Stomach (tissue), 9 donors: ENCODE results near the gene CASKIN2. TPM values are rescaled to one million over a fixed set of nuclear protein-coding genes. Genes with fewer than 3 reads are reported as not detected.

Source experiments
- DNase-seq, 2 donors: peaks; one replicate each; pipeline versions ENCODE4 v3.0.0 to v3.0.0-alpha.2; 2013 to 2019
- H3K27ac ChIP-seq, 5 donors: fragments of 200-600 bp in 4 of 5; sonication (generic) in 4 of 5; one replicate each; pipeline ENCODE4 v1.5.1; 2013 to 2019; ENCODE audit warnings: mild to moderate bottlenecking in 1 of 5, moderate library complexity in 1 of 5
- H3K27me3 ChIP-seq, 3 donors: fragments of 200-600 bp; sonication (generic); one replicate each; pipeline ENCODE4 v1.5.1; 2017 to 2019; ENCODE audit warnings: mixed run types in 1 of 3
- H3K36me3 ChIP-seq, 4 donors: fragments of 200-600 bp; sonication (generic); 1 replicate in 3 of 4; 2 replicates in 1 of 4; pipeline ENCODE4 v1.5.1; 2016 to 2019
- H3K4me1 ChIP-seq, 4 donors: fragments of 200-600 bp; sonication (generic); one replicate each; pipeline ENCODE4 v1.5.1; 2016 to 2019
- H3K4me3 ChIP-seq, 4 donors: fragments of 200-600 bp; sonication (generic) in 3 of 4; one replicate each; pipeline ENCODE4 v1.5.1; 2016 to 2019; ENCODE audit warnings: mild to moderate bottlenecking in 1 of 4
- H3K9me3 ChIP-seq, 4 donors: fragments of 200-600 bp; sonication (generic); one replicate each; pipeline ENCODE4 v1.5.1; 2016 to 2019
- CTCF ChIP-seq, 7 experiments: fragments of 450-650 bp in 4 of 7; fragments of 200-600 bp in 3 of 7; sonication (generic) in 3 of 7; IDR thresholded peaks; one replicate each; pipeline ENCODE4 v1.5.1; 2016 to 2019; ENCODE audit warnings: antibody characterized with exemption in 7 of 7, control low read depth in 2 of 7, mild to moderate bottlenecking in 1 of 7
- EP300 ChIP-seq: sonication (generic); formaldehyde crosslinking; IDR thresholded peaks from one replicate; pipeline ENCODE4 v1.6.1; 2017; ENCODE audit warnings: antibody characterized with exemption
- POLR2A ChIP-seq, 4 donors: fragments of 450-650 bp; IDR thresholded peaks; one replicate each; pipeline ENCODE4 v1.6.1; 2016; ENCODE audit warnings: antibody characterized with exemption in 4 of 4, control low read depth in 2 of 4, mild to moderate bottlenecking in 1 of 4, moderate library complexity in 1 of 4
- POLR2AphosphoS5 ChIP-seq, 3 donors: sonication (generic); formaldehyde crosslinking; IDR thresholded peaks; one replicate each; pipeline ENCODE4 v1.6.1; 2016; ENCODE audit warnings: antibody characterized with exemption in 3 of 3
- WGBS, 5 donors: extraction: QIAGEN DNeasy Blood & Tissue Kit in 3 of 5; methylation state at CpG; one replicate each; pipeline versions ENCODE4 v1.1.5 to v1.1.7; 2013 to 2018; 5-methylcytosine and 5-hydroxymethylcytosine counted together
- intact Hi-C: fragments of 100-400 bp; cut with DNase I; formaldehyde crosslinking; loops from one replicate; pipeline ENCODE4 v1.15.1; 2023; ENCODE audit warnings: low total_unique reads
- polyA plus RNA-seq, 3 donors: library from polyadenylated mRNA; stranded (reverse); fragments of 200-250 nt; gene quantifications; one replicate each; pipeline ENCODE4 v1.2.3, GENCODE V29; 2013
- total RNA-seq, 5 donors: library from RNA; depleted of rRNA; stranded (reverse); fragments of >200 nt; gene quantifications; one replicate each; pipeline versions ENCODE4 v1.1.0 to v1.2.3, GENCODE V29; 2014 to 2016
- donor health status: healthy with polysubstance abuse.
- donor health status: Bipolar disorder and iron deficiency.
- donor health status: healthy.

Gene CASKIN2
- total and polyA plus RNA-seq, 8 donors: 5.4 to 27.4 (median 12.1) TPM

GRCh38 chr17:75516255-75516618 is 900 bp upstream of the CASKIN2 start, which contains the start of gene TSEN54:
TSS of gene TSEN54 (plus strand) at chr17:75516528. CDS start at chr17:75516561, 33 bp downstream.
- WGBS, 5 donors: 0 to 1% (median 0%) methylated on average over 14 to 44 of the region's 45 CpGs
- intact Hi-C loops: no loop called here
- TF ChIP-seq POLR2AphosphoS5 (IDR thresholded peaks at IDR 0.05): peak in 2 of 3 donors; percentile 7 to 20
- no peak for TF ChIP-seq CTCF (IDR thresholded peaks at IDR 0.05)
- Histone ChIP-seq H3K4me3 (peak within 1 kb of the TSS; percentile 75 to 98 (median 90)), H3K27ac (peak within 1 kb of the TSS; percentile 89 to 94 (median 92)), H3K27me3 (peaks cover 0 to 9% (median 0%) of the 10 kb centered on the region in 3 donors), H3K36me3 (peaks cover 5 to 25% (median 20%) of the 10 kb centered on the region in 4 donors), H3K4me1 (peaks cover 50 to 77% (median 61%) of the 10 kb centered on the region in 4 donors), H3K9me3 (no peaks in the 10 kb centered on the region)
- DNase-seq: peak; percentile 96 to 98

- no peaks in the 10 kb centered on the region for H3K9me3 ChIP-seq
- WGBS, 5 donors: 0 to 8% (median 2%) methylated on average over 4 to 50 of the region's 50 CpGs
- peaks cover 0 to 9% (median 0%) of the 10 kb centered on the region in 3 donors for H3K27me3 ChIP-seq
- intact Hi-C loops: no loop called here
- peak overlapping the region; percentile 89 to 94 (median 92) for H3K27ac ChIP-seq
- TF ChIP-seq POLR2A (IDR thresholded peaks at IDR 0.05) (no peak), EP300 (no peak), CTCF (IDR thresholded peaks at IDR 0.05) (no peak), POLR2AphosphoS5 (IDR thresholded peaks at IDR 0.05) (no peak)
- H3K4me1 ChIP-seq: peaks cover 53 to 89% (median 71%) of the 10 kb centered on the region in 4 donors
- peaks cover 5 to 19% (median 10%) of the 10 kb centered on the region in 4 donors for H3K36me3 ChIP-seq
- H3K4me3 ChIP-seq: peak overlapping the region; percentile 75 to 98 (median 90)
- DNase-seq: peak in 1 of 2 donors; percentile 72
These were observed 330 bp downstream of the CASKIN2 start for GRCh38 chr17:75514919-75515495.

GRCh38 chr17:75514299-75514918 is 928 bp downstream of the CASKIN2 start:
- peak overlapping the region; percentile 75 to 98 (median 90) for H3K4me3 ChIP-seq
- H3K36me3 ChIP-seq: peaks cover 2 to 13% (median 6%) of the 10 kb centered on the region in 4 donors
- H3K27me3 ChIP-seq: peaks cover 0 to 9% (median 0%) of the 10 kb centered on the region in 3 donors
- WGBS, 5 donors: 7 to 30% (median 12%) methylated on average over 7 to 15 of the region's 15 CpGs
- TF ChIP-seq POLR2A (IDR thresholded peaks at IDR 0.05) (no peak), POLR2AphosphoS5 (IDR thresholded peaks at IDR 0.05) (peak in 1 of 3 donors; percentile 18), EP300 (no peak), CTCF (IDR thresholded peaks at IDR 0.05) (no peak)
- H3K4me1 ChIP-seq: peaks cover 57 to 94% (median 76%) of the 10 kb centered on the region in 4 donors
- no peaks in the 10 kb centered on the region for H3K9me3 ChIP-seq
- intact Hi-C loops: no loop called here
- peak overlapping the region; percentile 89 to 94 (median 92) for H3K27ac ChIP-seq
- DNase-seq: peak in 1 of 2 donors; percentile 69

GRCh38 chr17:75513641-75514000 is 1.7 kb downstream of the CASKIN2 start:
- Histone ChIP-seq H3K27ac (peak overlapping the region; percentile 89 to 94 (median 92)), H3K4me1 (peaks cover 64 to 94% (median 82%) of the 10 kb centered on the region in 4 donors), H3K9me3 (no peaks in the 10 kb centered on the region), H3K27me3 (peaks cover 0 to 9% (median 0%) of the 10 kb centered on the region in 3 donors), H3K4me3 (peak overlapping the region; percentile 75 to 98 (median 90)), H3K36me3 (peaks cover 0 to 9% (median 3%) of the 10 kb centered on the region in 4 donors)
- TF ChIP-seq POLR2A (IDR thresholded peaks at IDR 0.05) (no peak), CTCF (IDR thresholded peaks at IDR 0.05) (no peak), EP300 (no peak), POLR2AphosphoS5 (IDR thresholded peaks at IDR 0.05) (no peak)
- intact Hi-C loops: no loop called here
- 67 to 82% (median 76%) methylated on average over 17 of the region's 17 CpGs for WGBS, 5 donors
- DNase-seq: no peak
